ENCODE data around the gene MCM9.

MCM9 gene

GRCh38 chr6:118899948-118900347 is 35.0 kb downstream of the MCM9 start:
- Histone ChIP-seq H3K36me3 (ENCODE audit: control insufficient read depth, insufficient read depth, low read length) (peaks cover 2% of the 10 kb centered on the region), H3K27me3 (ENCODE audit: control insufficient read depth, insufficient read depth, low read length) (no peaks in the 10 kb centered on the region), H3K4me1 (ENCODE audit: control insufficient read depth, insufficient read depth, low read length) (peaks cover 5% of the 10 kb centered on the region), H3K27ac (ENCODE audit: low read depth, low read length) (no peak overlapping the region), H3K4me3 (ENCODE audit: low read length) (no peak overlapping the region), H3K9ac (ENCODE audit: low read length) (no peak overlapping the region)

DNA sequence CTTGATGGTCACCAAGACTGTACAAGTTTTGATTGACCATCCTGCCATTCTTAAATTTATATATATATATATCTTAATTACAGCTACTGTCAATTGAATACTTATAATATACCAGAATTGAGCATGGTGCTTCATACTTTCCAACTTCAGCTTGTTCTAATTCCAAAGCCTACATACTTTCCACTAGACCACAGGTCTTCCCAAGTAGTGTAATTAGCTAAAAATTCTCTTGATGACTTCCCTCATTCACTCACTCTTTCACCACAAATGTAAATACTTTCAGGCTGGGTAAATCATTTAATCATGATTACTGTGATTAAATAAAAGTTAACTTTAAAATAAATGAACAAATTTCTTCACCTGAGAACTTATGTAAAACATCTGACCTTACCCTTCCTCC is 37.6 kb downstream of the MCM9 start:
- H3K27ac ChIP-seq (ENCODE audit: low read depth, low read length): no peak overlapping the region
- H3K4me3 ChIP-seq (ENCODE audit: low read length): no peak overlapping the region
- H3K9ac ChIP-seq (ENCODE audit: low read length): no peak overlapping the region
- no peaks in the 10 kb centered on the region for H3K27me3 ChIP-seq (ENCODE audit: control insufficient read depth, insufficient read depth, low read length)
- peaks cover 2% of the 10 kb centered on the region for H3K36me3 ChIP-seq (ENCODE audit: control insufficient read depth, insufficient read depth, low read length)
- H3K4me1 ChIP-seq (ENCODE audit: control insufficient read depth, insufficient read depth, low read length): peaks cover 5% of the 10 kb centered on the region

DNA sequence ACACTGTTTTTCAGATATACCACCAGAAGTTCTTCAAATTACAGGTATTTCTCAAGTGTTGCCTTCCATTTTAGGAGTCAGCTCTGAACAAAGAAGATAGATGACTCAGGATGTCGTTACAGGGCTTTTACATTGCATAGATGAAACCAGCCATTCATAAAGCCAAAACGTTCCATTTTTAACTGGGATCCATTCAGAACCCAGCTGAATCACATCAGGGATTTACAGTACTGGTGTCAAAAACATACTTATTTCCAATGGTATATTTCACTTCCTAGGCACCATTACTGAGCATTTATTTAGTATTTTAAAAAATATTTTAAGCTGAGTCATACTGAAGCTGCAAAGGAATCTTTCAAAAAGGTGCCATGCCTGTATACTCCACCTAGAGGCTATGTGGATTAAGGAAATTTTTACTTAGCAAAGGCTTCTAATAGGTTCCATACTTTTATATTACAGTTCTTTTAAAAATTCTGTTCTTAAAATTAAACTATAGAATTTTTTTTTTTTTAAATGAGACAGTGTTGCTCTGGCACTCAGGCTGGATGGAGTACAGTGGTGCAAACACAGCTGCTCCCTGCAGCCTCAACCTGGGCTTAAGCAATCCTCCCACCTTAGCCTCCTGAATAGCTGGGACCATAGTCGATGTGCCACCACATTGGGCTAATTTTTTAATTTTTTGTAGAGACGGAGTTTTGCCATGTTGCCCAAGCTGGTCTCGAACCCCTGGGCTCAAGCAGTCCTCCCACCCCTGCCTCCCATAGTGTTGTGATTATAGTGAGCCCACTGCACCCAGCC is 38.4 kb downstream of the MCM9 start:
- no peaks in the 10 kb centered on the region for H3K27me3 ChIP-seq (ENCODE audit: control insufficient read depth, insufficient read depth, low read length)
- no peak overlapping the region for H3K9ac ChIP-seq (ENCODE audit: low read length)
- no peak overlapping the region for H3K4me3 ChIP-seq (ENCODE audit: low read length)
- peaks cover 6% of the 10 kb centered on the region for H3K4me1 ChIP-seq (ENCODE audit: control insufficient read depth, insufficient read depth, low read length)
- no peak overlapping the region for H3K27ac ChIP-seq (ENCODE audit: low read depth, low read length)
- peaks cover 2% of the 10 kb centered on the region for H3K36me3 ChIP-seq (ENCODE audit: control insufficient read depth, insufficient read depth, low read length)

DNA sequence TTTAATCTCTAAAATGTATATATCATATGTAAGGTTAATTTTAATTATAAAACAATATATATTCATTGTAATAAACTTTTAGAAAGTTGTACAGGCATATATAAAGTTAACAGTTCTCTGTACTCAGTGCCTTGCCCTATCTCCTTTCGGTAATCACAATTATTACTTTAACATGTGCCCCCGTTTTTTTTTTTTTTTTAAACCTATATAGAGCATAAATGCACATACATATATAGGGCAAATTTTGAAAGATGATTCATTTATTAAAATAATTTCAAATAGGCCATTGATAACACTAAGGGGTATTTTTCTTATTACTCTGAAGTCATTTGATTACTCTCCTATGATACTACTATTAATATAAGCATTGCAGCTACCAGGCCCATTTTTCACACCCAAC is 39.1 kb downstream of the MCM9 start:
- Histone ChIP-seq H3K4me3 (ENCODE audit: low read length) (no peak overlapping the region), H3K27me3 (ENCODE audit: control insufficient read depth, insufficient read depth, low read length) (no peaks in the 10 kb centered on the region), H3K27ac (ENCODE audit: low read depth, low read length) (no peak overlapping the region), H3K4me1 (ENCODE audit: control insufficient read depth, insufficient read depth, low read length) (peaks cover 7% of the 10 kb centered on the region), H3K36me3 (ENCODE audit: control insufficient read depth, insufficient read depth, low read length) (peaks cover 2% of the 10 kb centered on the region), H3K9ac (ENCODE audit: low read length) (no peak overlapping the region)

- peak overlapping the region; percentile 92 for H3K27ac ChIP-seq (ENCODE audit: low read depth, low read length)
- H3K4me1 ChIP-seq (ENCODE audit: control insufficient read depth, insufficient read depth, low read length): peaks cover 7% of the 10 kb centered on the region
- H3K9ac ChIP-seq (ENCODE audit: low read length): peak overlapping the region; percentile 37
Measured at GRCh38 chr6:118895261-118895560, 39.7 kb downstream of the MCM9 start.

GRCh38 chr6:118894425-118895260 is 40.3 kb downstream of the MCM9 start:
- H3K36me3 ChIP-seq (ENCODE audit: control insufficient read depth, insufficient read depth, low read length): peaks cover 2% of the 10 kb centered on the region
- peaks cover 7% of the 10 kb centered on the region for H3K4me1 ChIP-seq (ENCODE audit: control insufficient read depth, insufficient read depth, low read length)
- H3K27me3 ChIP-seq (ENCODE audit: control insufficient read depth, insufficient read depth, low read length): no peaks in the 10 kb centered on the region
- peak overlapping the region; percentile 37 for H3K9ac ChIP-seq (ENCODE audit: low read length)
- H3K4me3 ChIP-seq (ENCODE audit: low read length): peak overlapping the region; percentile 76
- H3K27ac ChIP-seq (ENCODE audit: low read depth, low read length): peak overlapping the region; percentile 92

More at GRCh38 chr6:118895261-118895560, 39.7 kb downstream of the MCM9 start:
- Histone ChIP-seq H3K36me3 (ENCODE audit: control insufficient read depth, insufficient read depth, low read length) (peaks cover 2% of the 10 kb centered on the region), H3K27me3 (ENCODE audit: control insufficient read depth, insufficient read depth, low read length) (no peaks in the 10 kb centered on the region), H3K4me3 (ENCODE audit: low read length) (peak overlapping the region; percentile 76)

DNA sequence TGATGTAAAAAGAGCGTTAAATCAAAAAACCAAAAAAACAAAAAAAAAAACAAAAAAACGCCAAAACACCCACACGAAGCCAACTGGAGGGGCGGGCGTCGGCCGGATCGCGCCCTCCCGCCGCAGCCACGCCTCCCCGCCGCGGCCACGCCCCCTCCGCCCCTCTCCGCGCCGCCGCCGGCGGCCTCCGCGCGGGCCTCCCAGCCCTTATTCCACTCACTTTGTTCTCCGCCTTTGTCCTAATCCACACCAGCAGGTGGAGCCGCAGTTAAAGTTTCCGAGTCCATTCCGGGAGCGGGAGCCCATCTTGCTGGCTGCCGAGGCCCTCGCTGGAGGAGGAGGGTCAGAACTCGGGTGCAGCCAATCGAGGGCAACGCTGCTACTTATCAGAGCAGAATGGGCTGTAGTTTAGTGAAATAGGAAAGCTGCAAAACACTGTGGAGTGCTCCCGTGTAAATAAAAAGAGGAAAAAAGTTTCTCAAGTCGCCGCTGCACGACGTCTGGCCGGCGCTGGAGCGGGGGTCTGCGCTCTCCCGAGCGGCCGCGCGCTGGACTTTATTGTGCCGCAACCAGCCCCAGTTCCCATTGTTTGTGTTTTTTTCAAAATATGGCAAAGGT is 41.0 kb downstream of the MCM9 start, which contains the start of gene ASF1A:
Gene ASF1A (plus strand): TSS at position 346 of the 618 bp plus-strand sequence. CDS start 262 bp downstream, at position 608.
- Histone ChIP-seq H3K27ac (ENCODE audit: low read depth, low read length) (peak within 1 kb of the TSS; percentile 92), H3K36me3 (ENCODE audit: control insufficient read depth, insufficient read depth, low read length) (no peaks in the 10 kb centered on the region), H3K9ac (ENCODE audit: low read length) (peak within 1 kb of the TSS; percentile 63), H3K27me3 (ENCODE audit: control insufficient read depth, insufficient read depth, low read length) (no peaks in the 10 kb centered on the region), H3K4me1 (ENCODE audit: control insufficient read depth, insufficient read depth, low read length) (peaks cover 7% of the 10 kb centered on the region), H3K4me3 (ENCODE audit: low read length) (peak within 1 kb of the TSS; percentile 83)

DNA sequence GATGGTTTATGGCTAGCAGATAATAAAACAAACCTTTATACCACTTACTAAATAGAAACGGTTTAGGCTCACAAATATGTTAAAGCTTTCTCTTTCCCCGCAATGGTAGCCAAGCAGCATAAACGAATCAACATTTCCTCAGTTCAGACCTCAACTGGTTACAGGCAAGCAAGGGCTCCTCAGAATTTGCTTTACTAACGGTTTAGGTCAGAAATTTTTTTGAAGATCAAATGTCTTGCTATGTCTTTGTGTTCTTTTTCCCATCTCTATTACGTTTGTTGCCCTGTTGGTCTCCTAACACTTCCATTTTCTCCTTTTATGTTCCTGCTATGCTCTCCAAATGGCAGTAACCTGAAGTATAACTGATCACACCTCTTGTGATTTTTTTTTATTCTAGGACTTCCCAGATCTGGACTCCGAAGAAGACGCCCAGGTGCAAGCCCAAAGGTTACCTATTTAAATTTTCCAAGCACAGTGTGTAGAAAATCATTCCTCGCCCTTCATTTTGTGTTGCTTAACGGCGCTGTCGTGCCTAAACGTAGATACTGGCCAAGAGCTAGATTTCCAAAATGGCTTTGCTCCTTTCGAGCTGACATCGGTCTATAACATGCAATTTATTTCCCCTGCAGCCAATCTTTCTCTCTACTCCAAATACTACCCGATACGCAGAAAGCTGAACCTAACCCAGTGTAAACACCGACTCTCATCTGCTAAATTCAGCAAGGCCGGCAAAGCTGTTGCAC is 41.7 kb downstream of the MCM9 start:
- Histone ChIP-seq H3K9ac (ENCODE audit: low read length) (peak overlapping the region; percentile 63), H3K27ac (ENCODE audit: low read depth, low read length) (peak overlapping the region; percentile 79), H3K27me3 (ENCODE audit: control insufficient read depth, insufficient read depth, low read length) (no peaks in the 10 kb centered on the region), H3K4me1 (ENCODE audit: control insufficient read depth, insufficient read depth, low read length) (peaks cover 7% of the 10 kb centered on the region), H3K36me3 (ENCODE audit: control insufficient read depth, insufficient read depth, low read length) (no peaks in the 10 kb centered on the region), H3K4me3 (ENCODE audit: low read length) (peak overlapping the region; percentile 83)

GRCh38 chr6:118892355-118892991 is 42.5 kb downstream of the MCM9 start:
- Histone ChIP-seq H3K9ac (ENCODE audit: low read length) (no peak overlapping the region), H3K36me3 (ENCODE audit: control insufficient read depth, insufficient read depth, low read length) (no peaks in the 10 kb centered on the region), H3K4me3 (ENCODE audit: low read length) (peak overlapping the region; percentile 83), H3K27ac (ENCODE audit: low read depth, low read length) (peak overlapping the region; percentile 79), H3K4me1 (ENCODE audit: control insufficient read depth, insufficient read depth, low read length) (peaks cover 7% of the 10 kb centered on the region), H3K27me3 (ENCODE audit: control insufficient read depth, insufficient read depth, low read length) (no peaks in the 10 kb centered on the region)

DNA sequence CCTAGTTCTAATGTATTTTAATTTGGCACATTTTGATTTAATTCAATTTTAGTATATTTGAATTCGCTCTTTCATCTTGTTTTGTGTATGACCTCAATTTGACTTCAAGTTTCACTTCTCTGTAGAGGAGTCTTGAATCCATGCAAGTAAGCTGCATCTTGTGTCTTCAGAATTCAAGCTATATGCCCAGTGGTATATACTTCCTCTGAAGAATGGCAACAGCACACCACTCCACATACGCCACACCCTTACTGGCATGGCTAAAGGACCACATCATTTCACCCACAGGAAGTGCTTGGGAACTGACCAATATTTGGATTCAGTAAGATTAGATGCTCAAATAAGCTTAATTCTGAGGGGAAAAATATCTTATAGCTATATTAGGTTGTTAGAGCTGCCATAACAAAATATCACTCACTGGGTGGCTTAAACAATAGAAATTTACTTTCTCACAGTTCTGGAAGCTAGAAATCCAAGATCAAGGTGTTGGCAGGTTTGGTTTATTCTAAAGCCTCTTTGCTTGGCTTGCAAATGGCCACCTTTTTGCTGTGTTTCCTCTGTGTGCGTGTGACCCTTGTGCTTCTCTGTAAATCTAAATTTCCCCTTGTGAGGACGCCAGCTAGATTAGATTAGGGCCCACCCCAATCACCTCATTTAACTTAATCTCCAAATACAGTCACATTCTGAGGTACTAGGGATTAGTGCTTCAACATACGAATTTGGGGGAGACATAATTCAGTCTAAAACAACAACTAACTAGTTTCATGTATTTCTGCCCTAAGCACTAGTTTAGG is 43.8 kb downstream of the MCM9 start:
- Histone ChIP-seq H3K4me1 (ENCODE audit: control insufficient read depth, insufficient read depth, low read length) (peaks cover 7% of the 10 kb centered on the region), H3K36me3 (ENCODE audit: control insufficient read depth, insufficient read depth, low read length) (no peaks in the 10 kb centered on the region), H3K27me3 (ENCODE audit: control insufficient read depth, insufficient read depth, low read length) (no peaks in the 10 kb centered on the region), H3K4me3 (ENCODE audit: low read length) (no peak overlapping the region), H3K9ac (ENCODE audit: low read length) (no peak overlapping the region), H3K27ac (ENCODE audit: low read depth, low read length) (no peak overlapping the region)

DNA sequence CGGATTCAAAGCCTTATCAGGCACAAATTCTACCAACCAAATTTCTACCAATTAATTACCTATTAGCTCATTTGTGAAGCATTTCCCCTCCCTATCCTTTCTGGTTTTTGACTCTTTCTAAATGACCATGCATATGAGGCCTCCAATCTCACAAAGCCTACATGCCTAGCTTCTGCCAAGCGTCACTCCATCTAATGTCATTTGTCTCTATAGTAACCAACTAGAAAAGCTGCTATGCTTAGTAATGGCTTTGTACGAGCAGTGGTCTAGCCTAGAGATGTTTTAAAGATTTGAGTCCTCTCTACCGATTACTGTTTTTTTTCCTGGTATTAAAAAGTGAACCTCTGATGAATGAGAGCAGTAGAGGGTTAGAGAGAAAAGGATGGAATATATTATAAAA is 45.8 kb downstream of the MCM9 start:
- H3K4me1 ChIP-seq (ENCODE audit: control insufficient read depth, insufficient read depth, low read length): peaks cover 2% of the 10 kb centered on the region
- H3K36me3 ChIP-seq (ENCODE audit: control insufficient read depth, insufficient read depth, low read length): no peaks in the 10 kb centered on the region
- H3K9ac ChIP-seq (ENCODE audit: low read length): no peak overlapping the region
- no peaks in the 10 kb centered on the region for H3K27me3 ChIP-seq (ENCODE audit: control insufficient read depth, insufficient read depth, low read length)
- no peak overlapping the region for H3K27ac ChIP-seq (ENCODE audit: low read depth, low read length)
- no peak overlapping the region for H3K4me3 ChIP-seq (ENCODE audit: low read length)
